ENCODE data around the gene BCL11B. TPM values are rescaled to one million over a fixed set of nuclear protein-coding genes. Genes with fewer than 3 reads are reported as not detected.

Gene BCL11B
- total and polyA plus RNA-seq, 2 donors from 2014 or later: 0.13 to 3.3 TPM

GRCh38 chr14:99163446-99163845 is 108.6 kb downstream of the BCL11B start:
- intact Hi-C loops (cut with DNase I): no loop called here
- no peak for FAIRE-seq

GRCh38 chr14:99159341-99160340 is 112.4 kb downstream of the BCL11B start:
- H3K27ac ChIP-seq (ENCODE audit: low read depth in 2 of 2, low read length in 2 of 2): no peak overlapping the region
- no peaks in the 10 kb centered on the region for H3K4me1 ChIP-seq (ENCODE audit: control insufficient read depth in 2 of 3, insufficient read depth in 2 of 3, low read depth in 1 of 3, low read length in 3 of 3)
- no peaks in the 10 kb centered on the region for H3K9me3 ChIP-seq (ENCODE audit: control insufficient read depth in 2 of 3, insufficient read depth in 1 of 3, low read length in 3 of 3)
- H3K36me3 ChIP-seq (ENCODE audit: control insufficient read depth in 2 of 3, insufficient read depth in 3 of 3, low read length in 3 of 3): no peaks in the 10 kb centered on the region
- H3K4me3 ChIP-seq (ENCODE audit: low read length in 3 of 3): no peak overlapping the region
- no peak for TF ChIP-seq CTCF (IDR thresholded peaks at IDR 0.05; ENCODE audit: borderline replicate concordance, extremely low read depth, insufficient read depth)
- H3K27me3 ChIP-seq (ENCODE audit: control insufficient read depth, insufficient read depth, low read length): no peaks in the 10 kb centered on the region
- DNase-seq (no peak), FAIRE-seq (no peak)
- intact Hi-C loops (cut with DNase I): no loop called here
- no peak overlapping the region for H3K9ac ChIP-seq (ENCODE audit: low read length in 3 of 3)

More at GRCh38 chr14:99163446-99163845, 108.6 kb downstream of the BCL11B start:
- no peaks in the 10 kb centered on the region for H3K4me1 ChIP-seq (ENCODE audit: control insufficient read depth in 2 of 3, insufficient read depth in 2 of 3, low read depth in 1 of 3, low read length in 3 of 3)
- H3K36me3 ChIP-seq (ENCODE audit: control insufficient read depth in 2 of 3, insufficient read depth in 3 of 3, low read length in 3 of 3): no peaks in the 10 kb centered on the region
- TF ChIP-seq CTCF (IDR thresholded peaks at IDR 0.05; ENCODE audit: borderline replicate concordance, extremely low read depth, insufficient read depth): no peak
- no peak overlapping the region for H3K9ac ChIP-seq (ENCODE audit: low read length in 3 of 3)
- no peaks in the 10 kb centered on the region for H3K27me3 ChIP-seq (ENCODE audit: control insufficient read depth, insufficient read depth, low read length)
- H3K4me3 ChIP-seq (ENCODE audit: low read length in 3 of 3): no peak overlapping the region
- no peak for DNase-seq
- no peaks in the 10 kb centered on the region for H3K9me3 ChIP-seq (ENCODE audit: control insufficient read depth in 2 of 3, insufficient read depth in 1 of 3, low read length in 3 of 3)
- H3K27ac ChIP-seq (ENCODE audit: low read depth in 2 of 2, low read length in 2 of 2): no peak overlapping the region

- Histone ChIP-seq H3K9me3 (ENCODE audit: control insufficient read depth in 2 of 3, insufficient read depth in 1 of 3, low read length in 3 of 3) (no peaks in the 10 kb centered on the region), H3K27ac (ENCODE audit: low read depth in 2 of 2, low read length in 2 of 2) (no peak overlapping the region), H3K27me3 (ENCODE audit: control insufficient read depth, insufficient read depth, low read length) (no peaks in the 10 kb centered on the region), H3K4me3 (ENCODE audit: low read length in 3 of 3) (no peak overlapping the region), H3K36me3 (ENCODE audit: control insufficient read depth in 2 of 3, insufficient read depth in 3 of 3, low read length in 3 of 3) (no peaks in the 10 kb centered on the region), H3K4me1 (ENCODE audit: control insufficient read depth in 2 of 3, insufficient read depth in 2 of 3, low read depth in 1 of 3, low read length in 3 of 3) (no peaks in the 10 kb centered on the region), H3K9ac (ENCODE audit: low read length in 3 of 3) (no peak overlapping the region)
- TF ChIP-seq CTCF (IDR thresholded peaks at IDR 0.05; ENCODE audit: borderline replicate concordance, extremely low read depth, insufficient read depth): no peak
- intact Hi-C loops (cut with DNase I): no loop called here
- FAIRE-seq: no peak
- DNase-seq: no peak
Measured at GRCh38 chr14:99158646-99159165, 113.3 kb downstream of the BCL11B start.
